Adipose tissue (tissue), 3 donors: ENCODE measurements around the gene MYO15B. TPM values are rescaled to one million over a fixed set of nuclear protein-coding genes. Genes with fewer than 3 reads are reported as not detected.
"Not testable (repeated sequence)": the region's sequence is repeated elsewhere in the genome, so short reads cannot be mapped to it uniquely, and the experiment has no call there.

Experiments
- H3K27ac ChIP-seq: one replicate; pipeline ENCODE4 v1.5.1; 2013; ENCODE audit warnings: low read depth, low read length
- WGBS, 3 donors: extraction: QIAGEN DNeasy Blood & Tissue Kit; methylation state at CpG; one replicate each; pipeline ENCODE4 v1.1.7; 2013; 5-methylcytosine and 5-hydroxymethylcytosine counted together
- polyA plus RNA-seq, 3 donors: library from polyadenylated mRNA; stranded (reverse); fragments of 200-250 nt; gene quantifications; one replicate each; pipeline ENCODE4 v1.2.3, GENCODE V29; 2013
- donor health status: healthy with polysubstance abuse.
- donor health status: Bipolar disorder and iron deficiency.
- donor health status: healthy.

MYO15B gene
- polyA plus RNA-seq, 3 donors = 33.4 to 309 (median 70.4) TPM

- H3K27ac ChIP-seq = no peak overlapping the region
- WGBS, 3 donors = 82 to 85% (median 85%) methylated on average over 25 to 26 of the region's 26 CpGs
Measured at GRCh38 chr17:75630071-75630917, 42.7 kb downstream of the MYO15B start.

DNA sequence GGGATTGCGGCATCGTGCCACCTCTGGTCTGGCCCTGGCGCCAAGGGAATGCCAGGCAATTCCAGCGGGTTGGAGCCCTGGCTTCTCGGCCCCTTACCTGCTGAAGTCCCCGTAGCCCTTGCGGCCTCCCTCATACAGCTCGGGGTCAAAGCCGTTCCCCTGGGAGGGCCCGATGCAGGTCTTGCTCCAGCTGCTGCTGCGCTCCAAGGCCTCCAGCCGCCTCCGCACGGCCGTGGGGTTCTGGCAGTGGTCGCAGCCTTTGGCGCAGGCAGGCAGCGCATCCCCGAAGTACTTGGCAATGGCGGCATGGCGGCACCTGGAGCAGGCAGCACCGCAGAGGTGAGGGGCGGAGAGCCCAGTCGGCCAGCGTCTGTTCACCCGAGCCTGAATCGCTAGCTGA lies 43.8 kb downstream of the MYO15B start:
- WGBS, 3 donors = 89 to 94% (median 93%) methylated on average over 27 of the region's 27 CpGs
- H3K27ac ChIP-seq = no peak overlapping the region

- no peak overlapping the region for H3K27ac ChIP-seq
- WGBS, 3 donors = 76 to 79% (median 76%) methylated on average over 12 of the region's 12 CpGs
Measured at GRCh38 chr17:75632428-75632827, 44.8 kb downstream of the MYO15B start.

- WGBS, 3 donors = 14 to 17% (median 15%) methylated on average over 19 of the region's 19 CpGs
- no peak within 1 kb of the TSS for H3K27ac ChIP-seq
Measured at GRCh38 chr17:75632863-75633485, 45.4 kb downstream of the MYO15B start, which contains the start of gene SMIM5. Gene SMIM5, plus strand, starts transcription at chr17:75633434. Its CDS starts 6,768 bp downstream, at chr17:75640202.

DNA sequence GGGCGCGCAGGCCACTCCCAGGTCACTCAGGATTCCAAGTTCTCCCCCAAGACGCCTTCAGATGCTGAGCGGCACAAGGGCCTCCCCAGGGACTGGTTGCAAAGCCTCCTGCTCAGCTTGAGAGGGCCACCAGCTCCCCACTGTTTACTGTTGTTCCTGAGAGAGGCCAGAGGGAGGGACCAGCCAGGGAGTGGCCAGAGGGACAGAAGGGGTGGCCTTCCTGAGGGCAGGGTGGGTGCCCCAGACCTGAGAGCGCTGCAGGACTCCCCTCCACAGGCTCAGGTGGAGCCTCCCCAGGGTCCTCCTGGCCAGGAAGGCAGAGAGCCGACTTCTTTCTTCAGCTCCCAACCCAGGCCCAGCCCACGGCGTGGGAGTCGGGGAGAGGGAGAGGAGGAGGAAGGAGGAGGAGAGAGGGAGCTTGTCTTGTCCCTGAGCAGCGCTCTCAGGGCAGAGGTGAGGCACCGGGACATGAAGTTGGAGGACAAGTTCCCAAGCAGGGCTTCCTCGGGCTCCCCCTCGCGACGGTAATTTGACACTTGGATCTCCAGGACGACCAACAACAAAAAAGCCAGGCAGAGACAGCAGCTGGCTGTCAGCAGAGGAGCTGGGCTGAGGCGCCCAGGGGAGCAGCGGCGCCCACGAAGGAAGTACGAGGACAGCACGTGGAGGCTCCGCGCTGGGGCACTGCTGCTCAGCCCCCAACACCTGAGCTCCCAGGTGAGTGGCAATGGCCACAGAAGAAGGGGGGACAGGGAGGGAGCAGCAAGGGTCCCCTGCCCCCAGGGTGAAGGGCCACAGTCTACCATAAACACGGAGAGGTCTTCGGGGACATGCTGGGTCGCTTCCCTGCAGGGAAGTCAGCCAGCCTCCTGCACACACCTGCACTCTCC lies 46.1 kb downstream of the MYO15B start:
- H3K27ac ChIP-seq = no peak overlapping the region
- 11 to 16% (median 15%) methylated on average over 27 of the region's 27 CpGs for WGBS, 3 donors

- no peak overlapping the region for H3K27ac ChIP-seq
Measured at GRCh38 chr17:75634376-75634740, 46.8 kb downstream of the MYO15B start.

DNA sequence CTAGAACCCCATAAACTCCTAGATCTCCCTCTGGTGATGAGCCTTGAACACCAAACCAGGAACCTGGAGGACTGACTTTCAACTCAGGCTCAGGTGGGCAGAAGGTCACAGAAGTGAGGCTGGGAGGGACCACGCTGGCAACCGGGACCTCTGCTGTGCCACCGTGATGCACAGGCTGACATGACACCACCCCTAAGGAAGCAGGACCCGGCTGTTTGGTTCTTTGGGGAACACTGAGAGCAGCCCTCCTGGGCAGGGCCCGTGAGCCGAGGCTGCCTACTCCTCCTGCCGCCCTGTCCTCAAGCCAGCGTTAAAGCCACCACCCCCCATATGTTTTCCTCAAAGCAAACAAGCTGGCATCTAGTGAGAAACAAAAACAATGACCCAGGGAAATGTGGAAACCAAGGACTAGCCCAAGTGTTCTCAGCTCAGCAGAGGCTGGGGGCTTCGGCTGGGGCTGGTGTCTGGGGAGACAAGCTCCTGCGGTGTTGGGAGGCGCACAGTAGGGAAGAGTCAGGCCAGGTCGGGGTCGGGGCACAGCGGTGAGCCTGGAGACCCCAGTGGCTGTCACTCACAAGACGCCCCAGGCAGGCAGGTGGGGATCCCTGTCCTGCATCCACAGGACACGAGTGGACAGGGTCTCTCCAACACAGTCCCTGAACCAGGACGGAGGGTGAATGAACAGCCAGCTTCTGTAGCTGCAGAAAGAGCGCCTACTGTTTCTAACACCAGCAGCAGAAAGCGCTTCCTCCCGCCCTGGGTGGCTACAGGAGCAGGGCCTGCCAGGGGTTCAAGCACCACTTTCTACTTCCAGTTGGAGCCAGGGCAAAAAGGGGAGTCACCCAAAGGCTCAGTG lies 47.4 kb downstream of the MYO15B start:
- 83 to 90% (median 84%) methylated on average over 20 of the region's 20 CpGs for WGBS, 3 donors
- H3K27ac ChIP-seq = no peak overlapping the region

More at GRCh38 chr17:75634376-75634740, 46.8 kb downstream of the MYO15B start:
- WGBS, 3 donors = 83 to 90% (median 87%) methylated on average over 9 of the region's 9 CpGs

DNA sequence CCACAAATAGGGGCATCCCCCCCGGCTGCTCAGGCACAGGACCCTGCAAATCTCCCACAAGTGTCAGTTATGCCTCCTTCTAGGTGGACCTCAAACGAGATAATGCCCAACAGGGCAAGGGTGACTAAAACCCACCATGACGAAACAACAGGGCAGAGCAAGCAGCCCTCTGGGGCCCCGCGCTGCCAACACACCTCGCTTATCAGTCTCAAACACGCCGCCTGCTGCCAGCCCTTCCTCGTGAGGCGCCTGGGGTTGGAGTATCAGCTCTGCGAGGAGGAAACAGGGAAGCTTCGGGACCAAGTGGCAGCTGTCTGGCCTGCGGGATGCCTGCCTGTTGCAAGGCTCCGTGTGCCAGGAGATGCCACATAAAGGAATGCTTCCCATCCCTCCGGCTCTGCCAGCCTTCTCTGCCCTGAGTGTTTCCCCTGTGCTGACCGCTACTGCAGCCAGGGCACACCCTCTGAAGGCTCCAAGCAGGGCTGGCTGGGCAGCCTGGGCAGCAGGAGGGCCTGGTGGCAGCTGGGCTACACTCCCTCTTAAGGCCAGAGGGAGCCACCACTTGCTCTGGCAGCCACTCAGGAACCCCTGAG lies 48.1 kb downstream of the MYO15B start:
- 47 to 67% (median 56%) methylated on average over 16 of the region's 16 CpGs for WGBS, 3 donors
- no peak overlapping the region for H3K27ac ChIP-seq

DNA sequence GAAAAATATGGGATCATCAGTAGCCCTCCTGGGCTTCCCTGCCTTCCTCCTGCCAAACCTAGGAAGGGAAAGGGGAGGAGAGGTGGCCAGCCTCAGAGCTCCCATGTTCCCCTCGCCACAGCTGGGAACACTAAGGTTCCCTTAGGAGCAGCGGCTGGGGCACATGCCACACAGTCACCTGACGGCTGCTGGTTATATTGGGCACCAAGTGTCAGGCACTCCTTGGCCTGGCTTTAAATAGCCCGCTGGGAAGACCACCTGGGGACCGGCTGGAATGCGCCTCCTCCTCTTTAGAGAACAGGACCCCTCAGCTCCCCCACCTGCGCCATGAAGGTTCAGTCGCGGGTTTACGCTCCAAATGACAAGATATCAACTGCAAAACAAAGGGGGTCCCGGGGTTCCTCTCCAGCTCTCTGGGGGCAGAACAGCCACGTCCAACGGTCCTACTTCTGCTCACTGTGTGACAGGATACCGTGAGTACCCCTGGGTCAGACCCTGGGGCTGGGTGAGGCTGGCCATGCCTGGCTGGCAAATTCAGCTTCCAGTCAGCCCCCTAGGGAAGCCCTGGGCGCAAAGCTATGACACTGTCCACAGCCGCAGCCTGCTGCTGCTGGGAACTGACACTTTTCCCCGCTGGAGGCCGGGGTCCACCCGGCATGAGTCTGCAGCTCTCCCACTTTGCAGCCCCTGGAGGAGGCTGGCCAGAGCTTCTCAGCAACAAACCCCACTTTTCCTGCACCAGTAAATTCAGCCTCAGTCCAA lies 49.0 kb downstream of the MYO15B start:
- 90 to 93% (median 91%) methylated on average over 19 of the region's 19 CpGs for WGBS, 3 donors
- no peak overlapping the region for H3K27ac ChIP-seq

DNA sequence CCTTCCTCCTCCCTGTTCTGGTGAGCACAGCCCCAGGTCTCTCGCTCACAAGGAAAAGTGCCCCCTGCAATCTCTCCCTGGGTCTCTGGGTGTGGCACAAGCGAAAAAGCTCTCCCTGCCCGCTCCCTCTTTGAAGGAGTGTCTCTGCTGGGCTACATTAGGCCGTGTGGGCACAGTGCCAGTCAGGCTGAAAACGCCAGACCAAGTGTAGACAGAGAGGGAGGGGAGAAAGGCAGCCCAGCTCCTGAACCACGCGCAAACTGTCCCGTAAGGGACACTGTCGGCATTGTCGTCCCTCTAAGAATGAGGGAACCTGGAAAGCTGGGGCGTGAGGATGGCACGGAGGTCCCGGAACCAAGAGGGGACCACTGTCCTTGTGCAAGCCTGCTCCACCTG lies 49.5 kb downstream of the MYO15B start:
- H3K27ac ChIP-seq = no peak overlapping the region
- WGBS, 3 donors = 70 to 85% (median 82%) methylated on average over 13 of the region's 13 CpGs

GRCh38 chr17:75637551-75637950 lies 50.0 kb downstream of the MYO15B start:
- 87 to 94% (median 93%) methylated on average over 7 of the region's 7 CpGs for WGBS, 3 donors
- no peak overlapping the region for H3K27ac ChIP-seq

DNA sequence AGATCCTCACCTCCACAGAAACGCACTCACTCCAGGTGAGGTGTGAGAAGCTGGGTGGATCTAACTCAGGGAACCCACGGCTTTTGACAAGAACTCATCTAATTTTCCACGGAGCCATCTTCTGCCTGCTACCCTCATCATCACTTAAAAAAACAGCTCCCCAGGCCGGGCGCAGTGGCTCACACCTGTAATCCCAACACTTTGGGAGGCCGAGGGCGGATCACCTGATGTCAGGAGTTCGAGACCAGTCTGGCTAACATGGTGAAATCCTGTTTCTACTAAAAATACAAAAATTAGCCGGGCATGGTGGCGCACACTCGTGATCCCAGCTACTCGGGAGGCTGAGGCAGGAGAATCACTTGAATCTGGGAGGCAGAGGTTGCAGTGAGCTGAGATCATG lies 50.4 kb downstream of the MYO15B start:
- not testable (repeated sequence) for H3K27ac ChIP-seq
- WGBS, 3 donors = 93 to 96% (median 95%) methylated on average over 12 of the region's 12 CpGs

GRCh38 chr17:75638893-75639292 lies 51.3 kb downstream of the MYO15B start:
- H3K27ac ChIP-seq = no peak overlapping the region
- 87 to 95% (median 92%) methylated on average over 13 of the region's 13 CpGs for WGBS, 3 donors

GRCh38 chr17:75639327-75639726 lies 51.7 kb downstream of the MYO15B start:
- no peak overlapping the region for H3K27ac ChIP-seq
- 83 to 93% (median 87%) methylated on average over 3 of the region's 3 CpGs for WGBS, 3 donors

DNA sequence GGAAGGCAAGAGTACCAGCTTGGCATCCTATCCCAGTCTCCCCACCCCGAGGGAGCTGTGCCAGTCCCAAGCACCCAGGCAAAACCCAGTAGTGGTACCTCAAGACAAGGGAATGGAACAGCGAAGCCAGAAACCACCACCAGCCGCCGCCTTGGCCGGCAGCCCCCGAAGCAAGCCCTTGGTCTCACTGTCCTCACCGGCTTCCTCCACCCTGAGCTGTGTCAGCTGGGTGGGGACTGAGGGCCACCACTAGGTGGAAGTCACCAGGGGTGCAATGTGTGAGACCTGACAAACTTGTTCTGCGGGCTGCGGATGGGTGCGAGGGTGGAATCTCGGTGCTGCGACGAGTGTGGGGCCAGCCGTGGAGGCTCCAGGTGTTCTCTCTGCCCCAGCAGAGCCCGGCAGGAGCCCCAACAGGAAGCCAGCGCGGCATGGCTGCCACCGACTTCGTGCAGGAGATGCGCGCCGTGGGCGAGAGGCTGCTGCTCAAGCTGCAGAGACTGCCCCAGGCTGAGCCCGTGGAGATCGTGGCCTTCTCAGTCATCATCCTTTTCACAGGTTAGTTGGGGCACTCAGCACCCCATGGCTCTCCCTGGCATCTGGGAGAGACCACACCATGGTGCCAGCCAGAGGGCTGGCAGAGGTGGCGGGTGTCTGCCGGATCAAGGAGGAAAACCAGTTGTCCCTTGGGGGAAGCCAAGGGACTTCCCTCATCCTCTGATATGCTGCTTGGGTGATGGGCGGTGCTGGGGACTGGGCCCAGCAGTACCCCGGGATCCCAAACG lies 52.4 kb downstream of the MYO15B start:
- H3K27ac ChIP-seq = no peak overlapping the region
- WGBS, 3 donors = 83 to 90% (median 85%) methylated on average over 30 of the region's 30 CpGs

GRCh38 chr17:75640556-75641119 lies 53.0 kb downstream of the MYO15B start:
- 93 to 97% (median 94%) methylated on average over 13 of the region's 13 CpGs for WGBS, 3 donors
- no peak overlapping the region for H3K27ac ChIP-seq
